PC-3 (cell line): Measurements from ENCODE around the gene IL32. TPM values are rescaled to one million over a fixed set of nuclear protein-coding genes. Genes with fewer than 3 reads are reported as not detected.
A peak's percentile ranks its signal among the peaks of the same experiment; 100 is the strongest.

Source experiments
- ATAC-seq: fragments of 200-7000 bp; cut with Tn5 transposase; 2 replicates; pipeline ENCODE4 v1.9.1; 2020; ENCODE audit warnings: mild to moderate bottlenecking, moderate library complexity
- BruUV-seq: library from RNA; stranded (reverse); fragments of 400-500 nt; replicated peaks from 2 replicates; lab custom pipeline; 2021; lab: Mats Ljungman, UMichigan
- CTCF ChIA-PET: fragments of 300-600 bp; sonication (Branson Sonifier 250); formaldehyde crosslinking; loops from one replicate; lab custom pipeline; 2022; ENCODE audit warnings: antibody characterized with exemption; lab: Charles Lee
- POLR2A ChIA-PET: fragments of 300-600 bp; sonication (Branson Sonifier 250); formaldehyde crosslinking; loops from one replicate; lab custom pipeline; 2022; ENCODE audit warnings: antibody characterized with exemption; ENCODE audit not compliant: unreplicated experiment; lab: Charles Lee
- DNase-seq: peaks from one replicate; pipeline ENCODE4 v3.0.0-alpha.2; 2015
- H2AFZ ChIP-seq: fragments of 300-600 bp; sonication (generic); 2 replicates; pipeline ENCODE4 v1.6.0; 2016; ENCODE audit warnings: antibody characterized with exemption, low read length
- H3F3A ChIP-seq: fragments of 300-600 bp; sonication (generic); one replicate; pipeline ENCODE4 v1.6.0; 2017; ENCODE audit warnings: antibody characterized with exemption, low read length, control low read depth, mild to moderate bottlenecking; ENCODE audit not compliant: unreplicated experiment
- H3K27ac ChIP-seq: fragments of 300-600 bp; sonication (generic); 2 replicates; pipeline ENCODE4 v1.5.1; 2016; ENCODE audit warnings: mild to moderate bottlenecking, low read length
- H3K27me3 ChIP-seq: fragments of 300-600 bp; sonication (generic); 2 replicates; pipeline ENCODE4 v1.6.1; 2016; ENCODE audit warnings: low read length, mixed read lengths
- H3K36me3 ChIP-seq: fragments of 300-600 bp; sonication (generic); 2 replicates; pipeline ENCODE4 v1.6.1; 2016; ENCODE audit warnings: low read depth, mixed run types, low read length, mixed read lengths
- H3K4me1 ChIP-seq: fragments of 300-600 bp; sonication (generic); 2 replicates; pipeline ENCODE4 v1.5.1; 2016; ENCODE audit warnings: low read length; ENCODE audit not compliant: insufficient read depth
- H3K4me2 ChIP-seq: fragments of 300-600 bp; sonication (generic); 2 replicates; pipeline ENCODE4 v1.6.0; 2016; ENCODE audit warnings: low read length
- H3K4me3 ChIP-seq: fragments of 300-600 bp; sonication (generic); 2 replicates; pipeline ENCODE4 v1.5.1; 2016; ENCODE audit warnings: mild to moderate bottlenecking, low read length, mixed read lengths
- H3K79me2 ChIP-seq: fragments of 300-600 bp; sonication (generic); 2 replicates; pipeline ENCODE4 v1.6.1; 2017; ENCODE audit warnings: low read length, mixed read lengths
- H3K9ac ChIP-seq: fragments of 300-600 bp; sonication (generic); 2 replicates; pipeline ENCODE4 v1.6.0; 2016; ENCODE audit warnings: mild to moderate bottlenecking, low read length
- H3K9me2 ChIP-seq: fragments of 300-600 bp; sonication (generic); replicated peaks from 2 replicates; pipeline ENCODE4 v1.6.1; 2016; ENCODE audit warnings: mixed run types, low read length, mixed read lengths
- H3K9me3 ChIP-seq: fragments of 300-600 bp; sonication (generic); 2 replicates; pipeline ENCODE4 v1.6.1; 2016; ENCODE audit warnings: low read length, mixed read lengths
- H4K20me1 ChIP-seq: fragments of 300-600 bp; sonication (generic); 2 replicates; pipeline ENCODE4 v1.6.1; 2016; ENCODE audit warnings: low read length, mixed read lengths
- CTCF ChIP-seq: fragments of 300-600 bp; sonication (generic); conservative IDR thresholded peaks from 2 replicates; pipeline ENCODE4 v1.5.1; 2017; ENCODE audit warnings: antibody characterized with exemption, low read depth, mild to moderate bottlenecking, low read length
- EZH2 ChIP-seq: fragments of 300-600 bp; sonication (generic); IDR thresholded peaks from one replicate; pipeline ENCODE4 v1.6.1; 2017; ENCODE audit warnings: antibody characterized with exemption, mild to moderate bottlenecking, low read length; ENCODE audit not compliant: unreplicated experiment
- EZH2phosphoT487 ChIP-seq: fragments of 300-600 bp; sonication (generic); IDR thresholded peaks from 2 replicates; pipeline ENCODE4 v1.6.1; 2018; ENCODE audit warnings: mild to moderate bottlenecking, antibody characterized with exemption, low read length, borderline replicate concordance
- intact Hi-C: fragments of 100-400 bp; cut with micrococcal nuclease; formaldehyde crosslinking; loops from 2 replicates; pipeline ENCODE4 v1.9.0; 2023
- total RNA-seq: library from RNA; depleted of rRNA; stranded (reverse); fragments of >200 nt; gene quantifications from 2 replicates; pipeline ENCODE4 v1.2.3, GENCODE V29; 2014

The IL32 gene
- total RNA-seq, 1 experiment from 2014 or later = 8.8 TPM

- Histone ChIP-seq H3K27ac (no peak overlapping the region), H3K9ac (no peak overlapping the region), H3K9me2 (no peaks in the 10 kb centered on the region), H3K4me3 (no peak overlapping the region), H2AFZ (no peak overlapping the region), H3K4me2 (no peak overlapping the region), H3K9me3 (no peaks in the 10 kb centered on the region), H3F3A (no peaks in the 10 kb centered on the region), H3K27me3 (no peaks in the 10 kb centered on the region), H4K20me1 (no peaks in the 10 kb centered on the region), H3K4me1 (0 out of 2 replicates have a peak, but pooled peaks cover 4% of the 10 kb centered on the region), H3K36me3 (no peaks in the 10 kb centered on the region), H3K79me2 (no peaks in the 10 kb centered on the region)
- ChIA-PET CTCF (no interaction called here), POLR2A (no interaction called here)
- TF ChIP-seq EZH2phosphoT487 (no peak), CTCF (peak; percentile 33; the same call in 1 of the 2 replicates)
- DNase-seq (peak; percentile 18), ATAC-seq (0 out of 2 replicates have a peak, but pooled peaks have one; percentile 30)
- intact Hi-C loops = no loop called here
- BruUV-seq = no TSS peak
These were observed 30.4 kb downstream of the IL32 start for GRCh38 chr16:3095869-3096268.

- Histone ChIP-seq H3K9me3 (no peaks in the 10 kb centered on the region), H3K4me1 (0 out of 2 replicates have a peak, but pooled peaks cover 4% of the 10 kb centered on the region), H4K20me1 (no peaks in the 10 kb centered on the region), H3F3A (no peaks in the 10 kb centered on the region), H3K27ac (no peak overlapping the region), H3K9ac (no peak overlapping the region), H3K79me2 (no peaks in the 10 kb centered on the region), H3K4me3 (no peak overlapping the region), H3K36me3 (no peaks in the 10 kb centered on the region), H3K27me3 (no peaks in the 10 kb centered on the region), H3K4me2 (no peak overlapping the region), H3K9me2 (no peaks in the 10 kb centered on the region), H2AFZ (no peak overlapping the region)
- ATAC-seq (no peak), DNase-seq (no peak)
- ChIA-PET POLR2A (no interaction called here), CTCF (no interaction called here)
- intact Hi-C loops = no loop called here
- no peak for TF ChIP-seq EZH2
- TF ChIP-seq EZH2phosphoT487 = no peak
- TF ChIP-seq CTCF = no peak
- no TSS peak for BruUV-seq
These were observed 30.9 kb downstream of the IL32 start for GRCh38 chr16:3096362-3096761.

- CTCF ChIA-PET = no interaction called here
- H3K4me3 ChIP-seq = no peak overlapping the region
- H3K4me1 ChIP-seq = 0 out of 2 replicates have a peak, but pooled peaks cover 4% of the 10 kb centered on the region
- intact Hi-C loops = no loop called here
- BruUV-seq = no TSS peak
- POLR2A ChIA-PET = no interaction called here
- H3F3A ChIP-seq = no peaks in the 10 kb centered on the region
- H3K36me3 ChIP-seq = no peaks in the 10 kb centered on the region
- H3K4me2 ChIP-seq = no peak overlapping the region
- H3K9me3 ChIP-seq = no peaks in the 10 kb centered on the region
- DNase-seq = no peak
- H4K20me1 ChIP-seq = no peaks in the 10 kb centered on the region
- no peak for TF ChIP-seq CTCF
- H3K27ac ChIP-seq = no peak overlapping the region
- H3K27me3 ChIP-seq = no peaks in the 10 kb centered on the region
- no peak overlapping the region for H3K9ac ChIP-seq
- no peak overlapping the region for H2AFZ ChIP-seq
- H3K79me2 ChIP-seq = no peaks in the 10 kb centered on the region
- no peaks in the 10 kb centered on the region for H3K9me2 ChIP-seq
- no peak for ATAC-seq
These were observed 31.8 kb downstream of the IL32 start for GRCh38 chr16:3097266-3097665.
